Ovary (tissue), 9 donors: Measurements from ENCODE around the gene IFT81. TPM values are rescaled to one million over a fixed set of nuclear protein-coding genes. Genes with fewer than 3 reads are reported as not detected.

ENCODE experiments used
- DNase-seq, 5 donors: peaks; one replicate each; pipeline ENCODE4 v3.0.0-alpha.2; 2019 to 2020
- H3K27ac ChIP-seq, 2 donors: fragments of 200-600 bp; one replicate each; pipeline versions ENCODE4 v1.5.1 to v1.8.0; 2019 to 2022
- H3K27me3 ChIP-seq: fragments of 200-600 bp; one replicate; pipeline ENCODE4 v1.8.0; 2022
- H3K36me3 ChIP-seq: fragments of 200-600 bp; sonication (generic); one replicate; pipeline ENCODE4 v1.5.1; 2019
- H3K4me1 ChIP-seq: one replicate; pipeline ENCODE4 v1.8.1; 2013; ENCODE audit warnings: mild to moderate bottlenecking, moderate library complexity; ENCODE audit not compliant: insufficient read depth
- H3K4me3 ChIP-seq: fragments of 200-600 bp; sonication (generic); one replicate; pipeline ENCODE4 v1.5.1; 2017
- H3K9me3 ChIP-seq, 2 donors: fragments of 200-600 bp in 1 of 2; sonication (generic) in 1 of 2; one replicate each; pipeline versions ENCODE4 v1.5.1 to v1.8.1; 2013 to 2019; ENCODE audit warnings: mild to moderate bottlenecking in 1 of 2, moderate library complexity in 1 of 2
- EP300 ChIP-seq: sonication (generic); formaldehyde crosslinking; IDR thresholded peaks from one replicate; pipeline ENCODE4 v1.6.1; 2017; ENCODE audit warnings: antibody characterized with exemption
- POLR2A ChIP-seq: fragments of 450-650 bp; IDR thresholded peaks from one replicate; pipeline ENCODE4 v1.6.1; 2017; ENCODE audit warnings: antibody characterized with exemption, mild to moderate bottlenecking, moderate library complexity
- WGBS, 3 donors: extraction: QIAGEN DNeasy Blood & Tissue Kit in 1 of 3; methylation state at CpG; one replicate each; pipeline versions ENCODE4 v1.1.5 to v1.1.7; 2013 to 2017; 5-methylcytosine and 5-hydroxymethylcytosine counted together
- intact Hi-C, 4 donors: fragments of 100-400 bp; cut with DNase I; formaldehyde crosslinking; loops; one replicate each; pipeline versions ENCODE4 v1.11.0 to v1.15.1; 2022 to 2023
- polyA plus RNA-seq, 2 donors: library from polyadenylated mRNA; stranded (reverse); fragments of 200-250 nt in 1 of 2; fragments of 350-450 nt in 1 of 2; fragmentation: Illumina TruSeq in 1 of 2; extraction: RNeasy Lipid Tissue Mini Kit (QIAGEN cat#74804) in 1 of 2; gene quantifications; one replicate each; pipeline ENCODE4 v1.2.3, GENCODE V29; 2013 to 2014
- total RNA-seq, 7 donors: library from RNA; depleted of rRNA in 2 of 7; stranded (reverse); fragments of >200 nt in 2 of 7; fragmentation: NEBNext Ultra II Directional in 3 of 7; extraction: Animal tissue kit (Norgen Biotek cat#: 25700) in 3 of 7; gene quantifications; one replicate each; pipeline versions ENCODE4 v1.1.0 to v1.2.4, GENCODE V29; 2016 to 2023
- TF ChIP-seq, protein P1 (sequence below), 3 donors: fragments of 450-650 bp in 2 of 3; fragments of 200-600 bp in 1 of 3; IDR thresholded peaks; one replicate each; pipeline versions ENCODE4 v1.5.1 to v1.8.0; 2016 to 2022; ENCODE audit warnings: antibody characterized with exemption in 3 of 3, mild to moderate bottlenecking in 1 of 3
- donor health status: DM: no; HTN: no; CAD: no; lungs with moderate emphysema.
- donor health status: DM: no; HTN: no; CAD: no.
- donor health status: Bipolar disorder and iron deficiency.
- donor health status: DM: yes; HTN: yes; CAD: no.
- donor health status: DM: no; HTN: no; CAD: no.
- donor health status: DM: yes; HTN: yes; CAD: no.

IFT81 gene
- total and polyA plus RNA-seq, 9 donors: 10.4 to 22.3 (median 17.2) TPM

DNA sequence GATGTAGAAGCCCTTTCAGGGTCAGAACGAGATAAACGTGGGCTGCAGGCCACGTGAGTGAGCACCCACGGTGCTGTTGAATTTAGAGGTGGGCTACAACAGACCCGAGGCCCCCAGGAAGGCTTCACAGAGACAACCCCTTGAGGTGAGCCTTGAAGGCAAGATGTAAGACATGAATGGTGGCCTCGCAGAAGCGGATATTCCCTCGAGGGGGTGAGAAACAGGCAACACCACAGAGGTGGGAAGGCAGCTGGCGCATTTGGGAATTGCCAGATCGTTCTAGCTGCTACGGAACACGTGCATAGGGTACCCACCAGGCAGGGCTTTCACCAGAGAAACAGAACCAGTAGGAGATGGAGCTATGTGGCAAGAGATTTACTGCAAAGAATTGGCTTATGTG lies 134.3 kb downstream of the IFT81 start:
- intact Hi-C loops: no loop called here
- H3K27ac ChIP-seq: no peak overlapping the region
- H3K36me3 ChIP-seq: no peaks in the 10 kb centered on the region
- TF ChIP-seq, protein P1, sequence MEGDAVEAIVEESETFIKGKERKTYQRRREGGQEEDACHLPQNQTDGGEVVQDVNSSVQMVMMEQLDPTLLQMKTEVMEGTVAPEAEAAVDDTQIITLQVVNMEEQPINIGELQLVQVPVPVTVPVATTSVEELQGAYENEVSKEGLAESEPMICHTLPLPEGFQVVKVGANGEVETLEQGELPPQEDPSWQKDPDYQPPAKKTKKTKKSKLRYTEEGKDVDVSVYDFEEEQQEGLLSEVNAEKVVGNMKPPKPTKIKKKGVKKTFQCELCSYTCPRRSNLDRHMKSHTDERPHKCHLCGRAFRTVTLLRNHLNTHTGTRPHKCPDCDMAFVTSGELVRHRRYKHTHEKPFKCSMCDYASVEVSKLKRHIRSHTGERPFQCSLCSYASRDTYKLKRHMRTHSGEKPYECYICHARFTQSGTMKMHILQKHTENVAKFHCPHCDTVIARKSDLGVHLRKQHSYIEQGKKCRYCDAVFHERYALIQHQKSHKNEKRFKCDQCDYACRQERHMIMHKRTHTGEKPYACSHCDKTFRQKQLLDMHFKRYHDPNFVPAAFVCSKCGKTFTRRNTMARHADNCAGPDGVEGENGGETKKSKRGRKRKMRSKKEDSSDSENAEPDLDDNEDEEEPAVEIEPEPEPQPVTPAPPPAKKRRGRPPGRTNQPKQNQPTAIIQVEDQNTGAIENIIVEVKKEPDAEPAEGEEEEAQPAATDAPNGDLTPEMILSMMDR (IDR thresholded peaks at IDR 0.05): no peak
- TF ChIP-seq POLR2A (no peak), EP300 (no peak)
- H3K4me3 ChIP-seq: no peak overlapping the region
- WGBS, 3 donors: 81 to 90% (median 83%) methylated on average over 12 of the region's 12 CpGs
- peak in 1 of 5 donors; percentile 15 for DNase-seq
- H3K27me3 ChIP-seq: no peaks in the 10 kb centered on the region
- H3K9me3 ChIP-seq: no peaks in the 10 kb centered on the region
- peaks cover 5% of the 10 kb centered on the region for H3K4me1 ChIP-seq

DNA sequence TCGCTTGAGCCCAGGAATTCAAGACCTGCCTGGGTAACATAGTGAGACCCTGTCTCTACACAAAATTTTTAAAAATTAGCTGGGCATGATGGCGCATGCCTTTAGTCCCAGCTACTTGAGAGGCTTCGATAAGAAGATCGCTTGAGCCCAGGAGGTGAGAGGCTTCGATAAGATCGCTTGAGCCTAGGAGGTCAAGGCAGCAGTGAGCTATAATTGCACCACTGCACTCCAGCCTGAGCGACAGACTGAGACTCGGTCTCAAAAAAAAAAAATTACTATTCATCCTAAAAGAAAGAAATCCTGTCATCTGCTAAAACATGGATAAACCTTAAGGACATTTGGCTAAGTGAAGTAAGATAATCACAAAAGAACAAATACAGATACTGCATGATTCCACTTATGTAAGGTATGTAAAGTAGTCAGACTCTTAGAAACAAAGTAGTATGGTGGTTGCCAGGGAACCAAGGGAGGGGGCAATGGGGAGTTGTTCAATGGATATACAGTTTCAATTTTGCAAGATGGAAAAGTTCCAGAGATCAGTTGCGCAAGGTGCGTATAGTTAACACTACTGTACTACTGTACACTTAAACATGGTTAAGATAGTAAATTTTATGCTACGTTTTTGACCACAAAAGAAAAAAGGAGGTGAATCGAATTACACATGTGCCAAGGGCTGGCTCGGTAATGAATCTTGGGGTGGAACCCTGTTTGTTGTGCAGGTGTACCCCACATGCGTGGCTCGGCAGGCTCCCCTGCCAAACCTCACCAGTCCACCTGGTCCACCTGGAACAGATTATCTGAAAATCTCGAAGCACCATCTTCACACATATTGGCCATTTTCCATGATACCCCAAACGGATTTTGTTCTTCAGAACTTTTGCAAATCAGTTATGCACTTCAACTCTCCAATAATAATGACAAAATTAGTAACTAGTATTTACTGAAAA lies 138.6 kb downstream of the IFT81 start:
- no peaks in the 10 kb centered on the region for H3K9me3 ChIP-seq
- peaks cover 4% of the 10 kb centered on the region for H3K4me1 ChIP-seq
- H3K27ac ChIP-seq: no peak overlapping the region
- H3K36me3 ChIP-seq: no peaks in the 10 kb centered on the region
- DNase-seq: no peak
- intact Hi-C loops: no loop called here
- no peak overlapping the region for H3K4me3 ChIP-seq
- H3K27me3 ChIP-seq: no peaks in the 10 kb centered on the region
- TF ChIP-seq, protein P1 (IDR thresholded peaks at IDR 0.05): no peak
- TF ChIP-seq POLR2A (no peak), EP300 (no peak)
- 86 to 88% (median 87%) methylated on average over 17 of the region's 17 CpGs for WGBS, 3 donors

GRCh38 chr12:110266381-110266960 lies 142.3 kb downstream of the IFT81 start:
- Histone ChIP-seq H3K9me3 (no peaks in the 10 kb centered on the region), H3K4me3 (no peak overlapping the region), H3K4me1 (peaks cover 20% of the 10 kb centered on the region), H3K27me3 (no peaks in the 10 kb centered on the region), H3K27ac (no peak overlapping the region), H3K36me3 (no peaks in the 10 kb centered on the region)
- no peak for DNase-seq
- intact Hi-C loops: no loop called here
- TF ChIP-seq POLR2A (no peak), EP300 (no peak)
- TF ChIP-seq, protein P1 (IDR thresholded peaks at IDR 0.05): no peak
- 66 to 73% (median 67%) methylated on average over 5 of the region's 5 CpGs for WGBS, 3 donors

DNA sequence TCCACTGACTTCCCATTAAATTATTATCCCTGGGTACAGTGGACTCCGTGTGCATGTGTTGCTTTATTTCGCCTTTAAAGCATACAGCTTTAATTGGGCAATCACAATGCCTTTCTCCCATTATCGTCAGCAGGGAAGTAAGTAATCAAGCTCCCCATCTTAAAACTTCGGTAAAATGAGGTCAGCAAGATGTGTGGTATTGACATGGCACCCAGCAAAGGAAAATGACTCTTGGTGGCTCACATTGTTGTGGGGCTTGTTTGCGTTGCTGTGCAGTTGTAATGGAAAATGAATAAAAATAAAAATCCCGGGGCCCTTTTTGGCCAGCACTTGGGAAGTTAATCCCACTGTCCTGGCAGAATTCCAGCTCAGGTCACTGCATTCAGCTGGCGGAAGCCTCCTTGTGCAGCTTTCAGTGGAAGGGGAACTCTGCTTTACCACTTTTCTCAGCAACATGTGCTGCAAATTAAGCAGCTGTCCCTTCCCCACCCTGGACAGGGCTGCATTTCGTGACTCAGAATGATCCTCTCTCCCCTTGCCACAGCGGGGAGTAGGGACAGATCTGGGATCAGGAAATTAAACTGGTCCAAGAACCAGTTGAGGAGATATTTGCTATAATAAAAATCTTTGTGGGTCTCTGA lies 142.9 kb downstream of the IFT81 start:
- Histone ChIP-seq H3K36me3 (no peaks in the 10 kb centered on the region), H3K9me3 (no peaks in the 10 kb centered on the region), H3K4me3 (no peak overlapping the region), H3K27me3 (no peaks in the 10 kb centered on the region), H3K4me1 (peaks cover 21% of the 10 kb centered on the region), H3K27ac (no peak overlapping the region)
- 9 to 16% (median 10%) methylated on average over 9 of the region's 9 CpGs for WGBS, 3 donors
- peak; percentile 49 to 65 (median 59) for DNase-seq
- intact Hi-C loops: no loop called here
- TF ChIP-seq POLR2A: no peak
- no peak for TF ChIP-seq EP300
- TF ChIP-seq, protein P1 (IDR thresholded peaks at IDR 0.05): no peak
